HG02642 (cell line): ENCODE measurements around the gene ATOH8.

ENCODE experiments used
- ATAC-seq: cut with Tn5 transposase; IDR thresholded peaks from one replicate; pipeline ENCODE4 v1.9.1; 2021; ENCODE audit warnings: mild to moderate bottlenecking; ENCODE audit not compliant: unreplicated experiment, poor library complexity

Gene ATOH8

DNA sequence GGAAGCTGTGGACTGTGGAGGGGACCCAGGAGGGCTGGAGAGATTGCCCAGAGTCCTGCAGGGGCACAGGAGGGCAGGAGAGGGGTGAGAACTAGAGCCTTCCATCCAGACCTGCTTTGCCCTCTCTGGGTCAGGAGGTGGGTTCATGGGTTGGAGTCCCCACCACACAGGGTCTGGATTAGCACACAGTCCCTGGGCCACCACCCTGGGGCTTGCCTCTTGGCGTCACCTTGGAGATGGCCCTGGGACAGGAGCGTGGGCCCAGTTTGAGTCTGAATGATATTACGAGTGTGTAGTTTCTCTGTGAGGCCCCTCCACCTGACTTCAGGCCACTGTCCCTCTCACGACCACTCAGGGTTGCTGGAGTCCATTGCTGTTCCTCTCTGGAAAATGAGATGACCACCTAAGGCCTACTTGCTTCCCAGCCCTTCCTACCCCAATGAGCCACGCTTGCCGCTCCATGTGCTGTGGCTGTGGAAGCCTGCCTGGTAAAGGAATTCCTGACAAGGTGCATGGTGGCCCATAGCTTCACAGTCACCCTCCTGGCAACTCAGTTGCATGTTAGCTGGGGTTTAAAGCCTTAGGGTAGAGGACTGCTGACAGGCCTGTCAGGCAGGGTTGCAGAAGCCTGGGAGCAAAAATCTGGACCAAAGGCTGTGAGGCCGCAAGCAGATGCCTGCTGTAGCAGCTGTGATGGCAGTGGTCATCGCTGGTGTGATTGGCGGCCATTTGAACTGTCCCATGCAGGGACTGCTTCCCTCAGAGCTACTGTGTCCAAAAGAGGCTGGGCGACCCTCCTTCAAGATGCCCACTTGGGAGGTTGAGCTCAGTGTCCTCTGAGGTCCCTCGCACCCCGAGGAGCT lies 14.2 kb downstream of the ATOH8 start:
- ATAC-seq = no peak

- ATAC-seq = no peak
Measured at GRCh38 chr2:85768713-85769112, 14.9 kb downstream of the ATOH8 start.

DNA sequence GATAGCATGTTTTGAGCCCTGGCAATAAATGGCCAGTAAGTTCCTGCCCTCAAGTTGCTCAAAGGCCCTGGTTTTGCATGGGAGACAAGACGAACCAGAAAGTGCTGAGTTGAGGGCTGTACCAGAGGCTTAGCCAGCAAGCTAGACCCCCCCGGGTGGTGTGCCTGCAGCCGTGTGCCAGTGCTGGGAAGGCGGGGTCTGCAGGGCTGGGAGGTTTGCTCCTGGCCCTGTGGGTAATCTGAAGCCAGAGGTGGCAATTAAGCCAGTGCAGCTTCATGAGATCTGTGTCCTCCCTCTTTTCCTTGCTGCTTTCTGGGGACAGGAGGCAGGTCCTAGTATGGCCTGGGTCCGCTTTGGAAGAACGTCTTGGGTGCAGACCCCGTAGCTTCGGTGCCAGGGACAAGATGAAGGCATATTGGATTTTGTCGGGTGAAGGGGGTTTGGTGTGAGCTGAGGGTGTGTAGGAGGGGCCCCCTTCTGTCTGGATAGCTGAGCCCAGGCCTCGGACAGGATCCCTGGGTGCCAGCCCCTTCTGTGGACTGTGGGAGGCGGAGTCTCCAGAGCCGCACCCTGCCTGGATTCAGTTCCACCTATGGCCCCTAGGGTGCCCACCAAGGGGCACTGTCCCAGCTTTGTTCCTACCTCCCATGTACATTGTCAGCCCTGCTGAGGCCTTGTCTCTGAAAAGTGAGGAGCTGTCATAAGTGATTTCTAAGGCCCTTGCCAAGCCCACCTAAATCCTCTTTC lies 15.6 kb downstream of the ATOH8 start:
- ATAC-seq = no peak

- ATAC-seq = no peak
Measured at GRCh38 chr2:85769983-85770362, 16.2 kb downstream of the ATOH8 start.

- ATAC-seq = no peak
Measured at GRCh38 chr2:85770369-85770768, 16.6 kb downstream of the ATOH8 start.

- no peak for ATAC-seq
Measured at GRCh38 chr2:85770786-85771409, 17.1 kb downstream of the ATOH8 start.

- no peak for ATAC-seq
Measured at GRCh38 chr2:85771486-85771885, 17.7 kb downstream of the ATOH8 start.

GRCh38 chr2:85772019-85772745 lies 18.4 kb downstream of the ATOH8 start:
- no peak for ATAC-seq

DNA sequence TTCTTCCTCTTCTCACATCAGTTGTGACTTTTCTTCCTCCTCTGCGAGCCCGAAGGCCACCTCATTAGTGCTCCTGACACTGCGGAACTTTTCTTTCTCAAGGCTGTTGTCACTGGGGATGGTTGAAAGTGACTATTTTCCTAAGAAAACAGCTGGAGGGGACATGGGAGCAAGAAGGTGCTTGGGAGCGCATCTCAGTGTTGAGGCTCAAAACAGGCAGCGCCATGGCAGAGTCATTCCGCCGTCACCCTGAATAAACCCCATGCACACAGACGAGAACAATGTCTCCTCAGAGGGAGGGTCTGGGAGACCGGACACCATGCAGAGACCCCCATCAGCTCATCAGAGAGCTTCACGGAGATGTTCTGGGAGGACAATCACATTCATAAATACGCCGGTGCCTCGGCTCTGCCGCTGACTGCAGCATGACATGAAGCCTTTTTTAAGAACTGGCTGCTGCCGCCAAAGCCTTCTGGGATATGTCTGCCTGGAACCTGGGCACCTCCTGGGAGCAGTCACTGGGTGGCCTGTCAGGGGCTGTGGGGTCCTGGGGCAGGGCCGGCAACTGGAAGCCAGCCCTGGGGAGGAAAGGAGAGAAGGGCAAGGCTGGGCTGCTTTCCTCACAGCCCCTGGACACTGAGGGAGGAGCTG lies 19.2 kb downstream of the ATOH8 start:
- no peak for ATAC-seq

GRCh38 chr2:85773692-85774091 lies 19.9 kb downstream of the ATOH8 start:
- ATAC-seq = no peak

DNA sequence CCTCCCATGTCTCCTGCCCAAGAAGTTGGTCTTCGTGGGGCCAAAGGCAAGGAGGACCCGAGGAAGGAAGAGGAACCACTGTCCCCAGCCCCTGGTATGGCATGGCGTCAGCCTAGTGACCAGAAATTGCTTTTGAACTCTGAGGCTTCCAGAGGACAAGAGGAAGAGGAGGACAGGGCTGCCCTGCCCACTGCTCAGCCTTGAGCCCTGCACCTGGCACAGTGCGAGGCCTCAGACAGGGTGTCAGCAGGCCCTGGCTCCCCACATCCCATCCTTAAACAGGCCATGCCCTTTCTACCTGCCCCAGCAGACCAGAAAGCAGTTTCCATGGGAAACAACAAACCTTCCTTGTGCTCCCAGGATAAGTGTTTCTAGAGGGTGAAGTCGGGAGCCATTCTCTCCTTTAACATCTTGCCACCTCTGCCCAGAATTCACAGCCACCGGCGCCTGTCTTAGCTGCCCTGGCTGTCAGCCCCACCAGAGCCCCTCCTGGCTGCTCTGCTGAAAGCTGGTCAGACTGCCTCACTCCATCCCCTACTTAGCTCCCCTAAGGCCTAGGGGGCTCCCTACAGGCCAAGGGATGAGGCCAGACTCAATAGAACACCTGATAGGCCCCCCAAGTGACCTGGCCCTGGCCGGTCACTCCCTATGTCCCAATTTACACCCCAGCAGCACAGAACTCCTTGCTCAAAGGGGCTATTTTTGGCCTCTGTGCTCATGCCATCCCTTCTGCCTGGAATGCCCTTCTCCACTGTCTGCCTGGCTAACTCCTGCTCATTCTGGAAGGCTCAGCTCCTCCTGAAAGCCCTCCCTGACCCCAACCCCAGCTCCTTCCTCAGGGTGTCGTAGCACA lies 20.6 kb downstream of the ATOH8 start:
- ATAC-seq = no peak

DNA sequence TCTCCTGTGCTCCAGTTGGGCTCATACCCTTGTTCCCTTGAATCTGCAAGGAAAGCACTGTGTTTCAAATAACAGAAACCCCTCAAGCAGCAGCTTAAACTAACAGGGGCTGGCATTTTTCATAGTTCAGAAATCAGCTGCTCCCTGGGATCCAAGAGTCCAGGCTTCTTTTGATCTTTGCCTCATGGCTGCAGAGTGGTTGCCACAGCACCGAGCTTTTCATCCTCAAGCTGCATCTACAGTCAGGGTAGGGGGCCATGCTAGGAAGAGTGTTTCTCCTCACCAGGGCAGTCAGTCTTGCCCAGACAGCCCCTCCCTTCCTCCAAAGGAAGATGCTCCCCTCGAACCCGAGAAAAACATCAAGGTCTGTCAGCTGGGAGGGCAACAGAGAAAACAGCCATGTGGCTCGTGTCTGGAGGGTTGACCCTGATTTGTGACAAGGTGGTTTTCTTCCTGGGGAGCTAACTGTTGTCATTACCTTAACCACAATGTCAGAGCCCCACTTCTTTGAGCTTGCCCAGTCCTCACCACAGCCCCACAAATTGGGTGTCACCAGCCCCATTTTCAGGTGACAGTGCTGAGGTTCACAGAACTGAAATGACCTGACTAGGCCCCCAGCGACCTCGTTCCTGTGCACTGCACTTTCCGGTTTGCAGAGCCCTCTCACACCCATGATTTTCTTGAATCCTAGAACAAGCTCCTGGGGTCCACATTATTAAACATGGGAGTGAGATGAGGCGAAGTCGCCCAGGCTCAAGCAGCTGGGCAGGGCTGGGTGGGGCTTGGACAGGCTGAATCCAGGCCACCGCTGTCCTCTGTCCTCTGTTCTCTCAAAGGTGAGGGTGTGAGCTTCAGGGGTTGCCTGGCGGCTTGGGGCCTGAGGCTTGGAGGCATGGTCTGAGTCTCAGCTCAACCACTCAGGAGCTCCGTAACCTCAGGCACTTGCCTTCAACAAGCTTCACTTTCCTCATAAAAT lies 21.9 kb downstream of the ATOH8 start:
- ATAC-seq = no peak

- ATAC-seq = no peak
Measured at GRCh38 chr2:85776672-85777071, 22.9 kb downstream of the ATOH8 start.

DNA sequence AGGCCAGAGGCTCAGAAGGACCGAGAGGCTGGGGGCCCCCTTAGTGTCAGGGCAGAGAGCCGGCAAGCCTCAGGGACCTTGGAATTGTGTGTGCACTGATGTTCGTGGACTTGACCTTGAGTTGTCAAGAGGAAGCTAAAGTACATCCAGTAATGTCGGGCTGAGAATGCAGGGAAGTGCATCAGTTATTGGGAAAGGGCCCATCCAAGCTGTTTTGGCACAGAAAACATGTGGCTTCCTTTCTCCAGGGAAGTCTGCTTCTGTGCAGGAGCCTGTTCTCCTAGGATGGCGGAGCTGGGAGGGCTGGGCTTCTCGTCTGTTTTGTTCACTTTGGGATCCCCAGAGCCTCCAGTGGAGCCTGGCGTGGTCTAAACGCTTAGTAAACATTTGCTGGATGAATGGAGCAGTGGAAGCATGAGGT lies 23.7 kb downstream of the ATOH8 start:
- no peak for ATAC-seq

DNA sequence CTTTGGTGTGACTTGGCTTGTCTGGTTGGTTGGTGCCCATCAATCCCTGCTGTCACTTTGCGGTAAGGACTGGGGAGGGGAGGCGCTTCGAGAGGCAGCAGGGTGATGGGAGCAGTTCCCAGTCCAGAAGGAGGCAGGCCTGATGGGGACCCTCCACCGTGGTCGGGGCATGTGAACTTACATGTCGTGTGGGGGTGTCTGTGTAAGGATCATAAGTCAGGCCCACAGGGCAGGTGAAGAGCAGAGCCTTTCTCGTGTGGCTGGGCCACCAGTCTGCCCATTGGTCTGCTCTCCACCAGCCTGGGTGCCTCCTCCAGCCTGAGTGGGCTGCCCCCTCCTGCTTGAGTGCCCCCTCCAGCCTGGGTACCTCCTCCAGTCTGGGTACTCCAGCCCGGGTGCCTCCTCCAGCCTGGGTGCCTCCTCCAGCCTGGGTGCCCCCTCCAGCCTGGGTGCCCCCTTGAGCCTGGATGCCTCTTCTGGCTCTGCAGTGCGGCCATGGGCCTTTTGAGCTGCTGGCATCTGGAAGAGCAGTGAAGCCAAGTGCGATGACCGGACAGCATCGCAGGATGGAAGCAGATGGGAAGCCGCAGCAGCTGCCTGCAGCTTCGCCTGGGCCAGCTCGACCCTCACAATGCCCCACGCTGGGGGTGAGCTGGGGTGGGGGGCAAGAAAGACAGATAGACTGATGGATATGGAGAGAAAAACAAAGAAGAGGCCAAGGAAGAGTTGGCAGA lies 25.0 kb downstream of the ATOH8 start:
- ATAC-seq = no peak

DNA sequence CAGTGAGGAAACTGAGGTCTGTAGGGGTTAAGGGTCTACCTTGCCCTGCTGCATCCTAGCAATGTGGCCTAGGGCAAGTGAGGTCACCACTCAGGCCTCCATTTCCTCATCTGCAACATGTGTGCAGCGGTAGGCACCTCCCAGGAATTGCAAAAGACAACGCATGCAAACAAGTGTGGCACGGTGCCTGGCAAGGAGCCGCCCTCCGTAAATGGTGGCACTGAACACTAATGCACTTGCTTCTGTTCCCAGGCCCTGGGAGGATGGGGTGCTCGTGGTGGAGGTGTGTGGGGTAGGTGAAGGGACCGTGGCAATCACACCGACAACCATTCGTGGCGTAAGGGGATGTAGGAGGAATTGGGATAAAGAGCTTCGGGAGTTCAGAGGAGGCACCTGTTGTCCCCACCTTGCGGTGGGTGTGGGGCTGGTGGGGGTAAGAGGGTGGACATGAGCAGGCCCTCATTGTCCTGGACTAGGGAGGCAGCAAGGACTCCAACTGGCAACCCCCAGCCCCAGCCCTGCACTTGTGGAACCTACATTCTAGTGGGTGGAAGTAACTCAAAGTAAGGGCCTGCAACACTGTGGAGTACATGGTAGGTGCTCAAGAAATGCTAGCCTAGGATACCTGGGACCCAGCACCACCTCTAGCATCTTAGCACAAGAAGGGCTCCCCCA lies 26.0 kb downstream of the ATOH8 start:
- no peak for ATAC-seq
